Activated CD4-positive, alpha-beta memory T cell treated with anti-CD3 and anti-CD28 coated beads, Interleukin-2, amount 10 ng/mL, durations not matched to agents 7 days and 5 days (primary cell): Measurements from ENCODE around the gene DDX39B. TPM values are rescaled to one million over a fixed set of nuclear protein-coding genes. Genes with fewer than 3 reads are reported as not detected.
A peak's percentile ranks its signal among the peaks of the same experiment; 100 is the strongest.

Experiments
- CTCF ChIA-PET: fragments of 350-600 bp; sonication (Branson Sonifier 250); formaldehyde crosslinking; loops from one replicate; lab custom pipeline; 2021; ENCODE audit warnings: antibody characterized with exemption, inconsistent platforms; lab: Charles Lee
- POLR2A ChIA-PET: fragments of 350-600 bp; sonication (Branson Sonifier 250); formaldehyde crosslinking; loops from one replicate; lab custom pipeline; 2021; ENCODE audit warnings: antibody characterized with exemption; lab: Charles Lee
- DNase-seq: peaks from one replicate; pipeline ENCODE4 v3.0.0-alpha.2; 2020
- H3K27ac Mint-ChIP-seq: one replicate; pipeline ENCODE4 v1.8.0; 2021; ENCODE audit warnings: mild to moderate bottlenecking, mixed read lengths
- H3K27me3 Mint-ChIP-seq: one replicate; pipeline ENCODE4 v1.8.0; 2021; ENCODE audit warnings: mixed read lengths
- H3K36me3 Mint-ChIP-seq: one replicate; pipeline ENCODE4 v1.8.0; 2021; ENCODE audit warnings: low read depth, mixed read lengths
- H3K4me1 Mint-ChIP-seq: one replicate; pipeline ENCODE4 v1.8.0; 2021; ENCODE audit warnings: mixed read lengths
- H3K4me3 Mint-ChIP-seq: one replicate; pipeline ENCODE4 v1.8.0; 2021; ENCODE audit warnings: mild to moderate bottlenecking, mixed read lengths
- H3K9me3 Mint-ChIP-seq: one replicate; pipeline ENCODE4 v1.8.0; 2021; ENCODE audit warnings: mixed read lengths
- total RNA-seq, 2 experiments: library from RNA; stranded (reverse); gene quantifications; one replicate each; pipeline ENCODE4 v1.2.3, GENCODE V29; 2021

Gene DDX39B
- total RNA-seq, 2 experiments from 2014 or later = 427 to 434 TPM

- Mint-ChIP-seq H3K4me3 (peak overlapping the region; percentile 91), H3K36me3 (peaks cover 77% of the 10 kb centered on the region), H3K27ac (peak overlapping the region; percentile 94), H3K27me3 (no peaks in the 10 kb centered on the region), H3K9me3 (no peaks in the 10 kb centered on the region), H3K4me1 (peaks cover 58% of the 10 kb centered on the region)
- POLR2A ChIA-PET = interaction anchor here (0.9 to 36.9 kb wide), 11 partner anchors 4 to 1257 kb away, joined by 3 to 1578 read pairs (median 15); partner anchors contain the start of genes ATP6V1G2, CLIC1, CSNK2B and DDX39B
- CTCF ChIA-PET = interaction anchor here (1.0 to 18.7 kb wide), 11 partner anchors 11 to 249 kb away, joined by 3 to 640 read pairs (median 4); partner anchors contain the start of genes ATP6V1G2, BAG6, C6orf47 and DDX39B
- DNase-seq = peak; percentile 89
Observed at GRCh38 chr6:31580807-31581433, 39.1 kb upstream of the DDX39B start.

GRCh38 chr6:31580438-31580740 lies 38.6 kb upstream of the DDX39B start:
- POLR2A ChIA-PET = interaction anchor here (0.9 to 36.9 kb wide), 9 partner anchors 5 to 158 kb away, joined by 6 to 1578 read pairs (median 32); partner anchors contain the start of genes ATP6V1G2, CLIC1, DDX39B and GPANK1
- Mint-ChIP-seq H3K27ac (peak overlapping the region; percentile 94), H3K36me3 (peaks cover 78% of the 10 kb centered on the region), H3K9me3 (no peaks in the 10 kb centered on the region), H3K4me1 (peaks cover 55% of the 10 kb centered on the region), H3K27me3 (no peaks in the 10 kb centered on the region), H3K4me3 (peak overlapping the region; percentile 91)
- DNase-seq = no peak
- CTCF ChIA-PET = interaction anchor here (1.0 to 18.7 kb wide), 9 partner anchors 11 to 250 kb away, joined by 4 to 640 read pairs (median 8); partner anchors contain the start of genes ATP6V1G2, BAG6, C6orf47 and DDX39B

- Mint-ChIP-seq H3K4me1 (peaks cover 55% of the 10 kb centered on the region), H3K4me3 (peak overlapping the region; percentile 91), H3K9me3 (no peaks in the 10 kb centered on the region), H3K27ac (peak overlapping the region; percentile 94), H3K27me3 (no peaks in the 10 kb centered on the region), H3K36me3 (peaks cover 79% of the 10 kb centered on the region)
- peak; percentile 45 for DNase-seq
- ChIA-PET CTCF (interaction anchor here (1.0 to 18.7 kb wide), 9 partner anchors 10 to 250 kb away, joined by 4 to 640 read pairs (median 8); partner anchors contain the start of genes ATP6V1G2, BAG6, C6orf47 and DDX39B), POLR2A (interaction anchor here (1.6 to 36.9 kb wide), 7 partner anchors 5 to 159 kb away, joined by 6 to 1578 read pairs (median 162); partner anchors contain the start of genes ATP6V1G2, CLIC1, DDX39B and GPANK1)
Observed at GRCh38 chr6:31579546-31580437, 38.0 kb upstream of the DDX39B start.

- Mint-ChIP-seq H3K4me3 (peak overlapping the region; percentile 91), H3K27me3 (no peaks in the 10 kb centered on the region), H3K27ac (peak overlapping the region; percentile 94), H3K9me3 (no peaks in the 10 kb centered on the region), H3K4me1 (peaks cover 57% of the 10 kb centered on the region), H3K36me3 (peaks cover 79% of the 10 kb centered on the region)
- DNase-seq = no peak
- POLR2A ChIA-PET = interaction anchor here (1.4 to 36.9 kb wide), 7 partner anchors 6 to 85 kb away, joined by 3 to 1578 read pairs (median 162); partner anchors contain the start of genes ATP6V1G2, BAG6, DDX39B and GPANK1
- CTCF ChIA-PET = interaction anchor here (7.7 to 18.7 kb wide), 3 partner anchors 10 to 33 kb away, joined by 63 to 640 read pairs (median 400); partner anchors contain the start of genes ATP6V1G2, DDX39B, LTA and NCR3
Observed at GRCh38 chr6:31579119-31579505, 37.3 kb upstream of the DDX39B start.

GRCh38 chr6:31578184-31579118 lies 36.6 kb upstream of the DDX39B start:
- ChIA-PET POLR2A (interaction anchor here (1.4 to 36.9 kb wide), 8 partner anchors 6 to 86 kb away, joined by 3 to 1578 read pairs (median 106); partner anchors contain the start of genes ATP6V1G2, BAG6, DDX39B and GPANK1), CTCF (interaction anchor here (5.2 to 18.7 kb wide), 5 partner anchors 6 to 32 kb away, joined by 28 to 640 read pairs (median 70); partner anchors contain the start of genes ATP6V1G2, DDX39B, LST1 and LTA)
- Mint-ChIP-seq H3K4me3 (peak overlapping the region; percentile 91), H3K27me3 (no peaks in the 10 kb centered on the region), H3K27ac (peak overlapping the region; percentile 94), H3K4me1 (peaks cover 57% of the 10 kb centered on the region), H3K9me3 (no peaks in the 10 kb centered on the region), H3K36me3 (peaks cover 76% of the 10 kb centered on the region)
- DNase-seq = peak; percentile 32

- ChIA-PET POLR2A (interaction anchor here (1.4 to 36.9 kb wide), 10 partner anchors 5 to 1394 kb away, joined by 4 to 1578 read pairs (median 52); partner anchors contain the start of genes ATP6V1G2, BAG6, CLIC1 and DDX39B), CTCF (interaction anchor here (1.7 to 18.7 kb wide), 5 partner anchors 7 to 76 kb away, joined by 5 to 640 read pairs (median 70); partner anchors contain the start of genes ATP6V1G2, DDX39B, LST1 and LTB)
- Mint-ChIP-seq H3K27ac (peak overlapping the region; percentile 96), H3K4me1 (peaks cover 58% of the 10 kb centered on the region), H3K36me3 (peaks cover 73% of the 10 kb centered on the region), H3K9me3 (no peaks in the 10 kb centered on the region), H3K27me3 (no peaks in the 10 kb centered on the region), H3K4me3 (peak overlapping the region; percentile 94)
- no peak for DNase-seq
Observed at GRCh38 chr6:31577579-31577966, 35.8 kb upstream of the DDX39B start.

- Mint-ChIP-seq H3K27me3 (no peaks in the 10 kb centered on the region), H3K4me3 (peak overlapping the region; percentile 94), H3K9me3 (no peaks in the 10 kb centered on the region), H3K27ac (peak overlapping the region; percentile 96), H3K4me1 (peaks cover 60% of the 10 kb centered on the region), H3K36me3 (peaks cover 71% of the 10 kb centered on the region)
- ChIA-PET POLR2A (interaction anchor here (1.0 to 36.9 kb wide), 13 partner anchors 5 to 1394 kb away, joined by 3 to 1578 read pairs (median 21); partner anchors contain the start of genes ATP6V1G2, BAG6, C6orf47 and CLIC1), CTCF (interaction anchor here (0.5 to 18.7 kb wide), 8 partner anchors 8 to 77 kb away, joined by 3 to 640 read pairs (median 20); partner anchors contain the start of genes ATP6V1G2, DDX39B, LST1 and LTB)
- peak; percentile 86 for DNase-seq
Observed at GRCh38 chr6:31576897-31577578, 35.2 kb upstream of the DDX39B start.

GRCh38 chr6:31575952-31576685 lies 34.3 kb upstream of the DDX39B start:
- ChIA-PET POLR2A (interaction anchor here (0.6 to 36.9 kb wide), 20 partner anchors 4 to 1395 kb away, joined by 3 to 1578 read pairs (median 6); partner anchors contain the start of genes ATP6V1G2, BAG6, C6orf47 and CLIC1), CTCF (interaction anchor here (0.8 to 18.7 kb wide), 8 partner anchors 8 to 259 kb away, joined by 3 to 640 read pairs (median 20); partner anchors contain the start of genes ATP6V1G2, DDX39B, LST1 and LTB)
- Mint-ChIP-seq H3K27me3 (no peaks in the 10 kb centered on the region), H3K4me1 (peaks cover 69% of the 10 kb centered on the region), H3K9me3 (no peaks in the 10 kb centered on the region), H3K27ac (peak overlapping the region; percentile 96), H3K4me3 (peak overlapping the region; percentile 94), H3K36me3 (peaks cover 61% of the 10 kb centered on the region)
- no peak for DNase-seq

- peak; percentile 91 for DNase-seq
Observed at GRCh38 chr6:31575335-31575901, 33.6 kb upstream of the DDX39B start, which contains the start of gene TNF. TSS of gene TNF (plus strand) at chr6:31575565. CDS start at chr6:31575742, 177 bp downstream.

More at GRCh38 chr6:31575335-31575901, 33.6 kb upstream of the DDX39B start, which contains the start of gene TNF:
- Mint-ChIP-seq H3K36me3 (peaks cover 56% of the 10 kb centered on the region), H3K4me1 (peaks cover 73% of the 10 kb centered on the region), H3K4me3 (peak within 1 kb of the TSS; percentile 94), H3K27ac (peak within 1 kb of the TSS; percentile 96), H3K27me3 (peaks cover 2% of the 10 kb centered on the region), H3K9me3 (no peaks in the 10 kb centered on the region)
- CTCF ChIA-PET = interaction anchor here (0.7 to 18.7 kb wide), 8 partner anchors 9 to 260 kb away, joined by 3 to 640 read pairs (median 18); partner anchors contain the start of genes ATP6V1G2, DDX39B, LST1 and LTB
- POLR2A ChIA-PET = interaction anchor here (0.6 to 36.9 kb wide), 20 partner anchors 3 to 1396 kb away, joined by 3 to 1578 read pairs (median 6); partner anchors contain the start of genes ATP6V1G2, BAG6, C6orf47 and CLIC1
